PC-9 (cell line): ENCODE data around the gene SEL1L2.

Experiments
- CTCF ChIP-seq: fragments of 200-600 bp; sonication (generic); conservative IDR thresholded peaks from 2 replicates; pipeline ENCODE4 v1.6.1; 2017; ENCODE audit warnings: mixed run types, antibody characterized with exemption, mild to moderate bottlenecking, moderate library complexity
- EZH2 ChIP-seq: fragments of 200-600 bp; sonication (generic); IDR thresholded peaks from 2 replicates; pipeline ENCODE4 v1.8.0; 2017; ENCODE audit warnings: antibody characterized with exemption, low read depth

- TF ChIP-seq EZH2, result no peak
- TF ChIP-seq CTCF, result no peak
These were observed 180.6 kb downstream of the SEL1L2 start for GRCh38 chr20:13809855-13810254.
